A549 (cell line): ENCODE results near the gene PDGFB.

Experiments
- CTCF ChIP-seq: fragments of >200 bp; sonication (Bioruptor Twin); formaldehyde crosslinking; IDR thresholded peaks from 3 replicates; pipeline ENCODE4 v1.5.1; 2016
- EP300 ChIP-seq, 2 experiments: fragments of >200 bp; sonication (Bioruptor Twin); formaldehyde crosslinking; IDR thresholded peaks; 2 replicates in 1 of 2; 3 replicates in 1 of 2; pipeline ENCODE4 v1.6.1; 2016 to 2017
- JUN ChIP-seq, 2 experiments: fragments of >200 bp; sonication (Bioruptor Twin); formaldehyde crosslinking; IDR thresholded peaks; 2 replicates in 1 of 2; 3 replicates in 1 of 2; pipeline ENCODE4 v1.6.1; 2016 to 2017
- NPAS2 ChIP-seq: fragments of 250-450 bp; sonication (Bioruptor Pico); IDR thresholded peaks from 2 replicates; pipeline ENCODE4 v1.8.0; 2022; ENCODE audit warnings: mild to moderate bottlenecking, moderate library complexity, borderline replicate concordance
- POLR2A ChIP-seq: IDR thresholded peaks from 2 replicates; pipeline ENCODE4 v1.6.1; 2012; ENCODE audit warnings: mild to moderate bottlenecking, low read length
- RNF2 ChIP-seq: fragments of 200-600 bp; sonication (generic); IDR thresholded peaks from 2 replicates; pipeline ENCODE4 v1.6.1; 2016; ENCODE audit warnings: low read depth, mild to moderate bottlenecking, antibody characterized with exemption, moderate library complexity, borderline replicate concordance
- USF2 ChIP-seq: fragments of 450-650 bp; IDR thresholded peaks from 2 replicates; pipeline ENCODE4 v1.6.1; 2014; ENCODE audit warnings: antibody characterized with exemption
- TF ChIP-seq, protein P1 (sequence below): IDR thresholded peaks from 2 replicates; pipeline ENCODE4 v1.6.1; 2012

- TF ChIP-seq CTCF (no peak), RNF2 (no peak), JUN (IDR thresholded peaks at IDR 0.05) (no peak), POLR2A (no peak), EP300 (IDR thresholded peaks at IDR 0.05) (no peak), USF2 (no peak), NPAS2 (CRISPR knock-in tag) (no peak)
- TF ChIP-seq, protein P1, sequence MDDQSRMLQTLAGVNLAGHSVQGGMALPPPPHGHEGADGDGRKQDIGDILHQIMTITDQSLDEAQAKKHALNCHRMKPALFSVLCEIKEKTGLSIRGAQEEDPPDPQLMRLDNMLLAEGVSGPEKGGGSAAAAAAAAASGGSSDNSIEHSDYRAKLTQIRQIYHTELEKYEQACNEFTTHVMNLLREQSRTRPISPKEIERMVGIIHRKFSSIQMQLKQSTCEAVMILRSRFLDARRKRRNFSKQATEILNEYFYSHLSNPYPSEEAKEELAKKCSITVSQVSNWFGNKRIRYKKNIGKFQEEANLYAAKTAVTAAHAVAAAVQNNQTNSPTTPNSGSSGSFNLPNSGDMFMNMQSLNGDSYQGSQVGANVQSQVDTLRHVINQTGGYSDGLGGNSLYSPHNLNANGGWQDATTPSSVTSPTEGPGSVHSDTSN: no peak
Measured at GRCh38 chr22:39237318-39238100, 7.3 kb downstream of the PDGFB start.
